HepG2 (cell line): Measurements from ENCODE around the gene TSC22D1. TPM values are rescaled to one million over a fixed set of nuclear protein-coding genes. Genes with fewer than 3 reads are reported as not detected.
A peak's percentile ranks its signal among the peaks of the same experiment; 100 is the strongest.

ENCODE experiments used
- HMG20A ChIP-seq: IDR thresholded peaks from 2 replicates; pipeline ENCODE4 v1.6.1; 2016; ENCODE audit warnings: borderline replicate concordance
- NAIF1 ChIP-seq: sonication (generic); formaldehyde crosslinking; IDR thresholded peaks from 2 replicates; pipeline ENCODE4 v1.5.0; 2020; ENCODE audit warnings: mild to moderate bottlenecking, missing genetic modification reagents, borderline replicate concordance
- NCOA2 ChIP-seq: sonication (generic); formaldehyde crosslinking; IDR thresholded peaks from 2 replicates; pipeline ENCODE4 v1.8.0; 2022; ENCODE audit warnings: inconsistent platforms
- NFIB ChIP-seq: sonication (generic); formaldehyde crosslinking; IDR thresholded peaks from 2 replicates; pipeline ENCODE4 v1.9.0; 2021; ENCODE audit warnings: missing genetic modification reagents, mild to moderate bottlenecking, borderline replicate concordance
- PHF20 ChIP-seq: sonication (generic); formaldehyde crosslinking; IDR thresholded peaks from 2 replicates; pipeline ENCODE4 v1.5.0; 2020; ENCODE audit warnings: mild to moderate bottlenecking, missing genetic modification reagents
- SAP130 ChIP-seq: IDR thresholded peaks from 2 replicates; pipeline ENCODE4 v1.6.1; 2016; ENCODE audit warnings: low read depth
- SIN3A ChIP-seq: IDR thresholded peaks from 2 replicates; pipeline ENCODE4 v1.6.1; 2011; ENCODE audit warnings: low read depth, mild to moderate bottlenecking, control low read depth, low read length, borderline replicate concordance
- ZC3H4 ChIP-seq: sonication (generic); formaldehyde crosslinking; IDR thresholded peaks from 2 replicates; pipeline ENCODE4 v1.4.0; 2020; ENCODE audit warnings: missing genetic modification reagents, borderline replicate concordance
- ZNF224 ChIP-seq: sonication (generic); formaldehyde crosslinking; IDR thresholded peaks from 2 replicates; pipeline ENCODE4 v1.5.0; 2020; ENCODE audit warnings: mild to moderate bottlenecking, missing genetic modification reagents
- ZNF264 ChIP-seq: sonication (generic); formaldehyde crosslinking; IDR thresholded peaks from 2 replicates; pipeline ENCODE4 v1.4.0; 2020; ENCODE audit warnings: missing genetic modification reagents
- ZNF598 ChIP-seq: sonication (generic); formaldehyde crosslinking; IDR thresholded peaks from 2 replicates; pipeline ENCODE4 v1.5.1; 2020; ENCODE audit warnings: mild to moderate bottlenecking, missing genetic modification reagents, borderline replicate concordance
- ZNF607 ChIP-seq: sonication (generic); formaldehyde crosslinking; IDR thresholded peaks from 2 replicates; pipeline ENCODE4 v1.5.1; 2020; ENCODE audit warnings: missing genetic modification reagents, mild to moderate bottlenecking, borderline replicate concordance
- ZNF737 ChIP-seq: sonication (generic); formaldehyde crosslinking; IDR thresholded peaks from 2 replicates; pipeline ENCODE4 v1.5.0; 2020; ENCODE audit warnings: missing genetic modification reagents, mild to moderate bottlenecking, borderline replicate concordance
- ZSCAN21 ChIP-seq: sonication (generic); formaldehyde crosslinking; IDR thresholded peaks from 2 replicates; pipeline ENCODE4 v1.8.0; 2022; ENCODE audit warnings: mild to moderate bottlenecking, missing genetic modification reagents, moderate library complexity, borderline replicate concordance
- polyA plus RNA-seq, 8 experiments: library from polyadenylated mRNA; depleted of rRNA in 3 of 8; stranded (reverse) in 7 of 8; unstranded in 1 of 8; fragments of >200 nt; fragmentation: Illumina TruSeq in 4 of 8; extraction: Trizol in 4 of 8; gene quantifications; 2 replicates each; pipeline versions ENCODE4 v1.2.1 to v1.2.3, GENCODE V29; 2011 to 2016; ENCODE audit warnings: low read depth in 4 of 8, missing spikeins in 1 of 8, mixed read lengths in 1 of 8; ENCODE audit not compliant: insufficient read depth in 1 of 8
- total RNA-seq, 5 experiments: library from RNA; depleted of rRNA; stranded (reverse); fragments of >200 nt; fragmentation: Illumina TruSeq; extraction: Trizol; gene quantifications; 2 replicates each; pipeline ENCODE4 v1.2.3, GENCODE V29; 2016; ENCODE audit warnings: low read depth in 1 of 5
- TF ChIP-seq, protein P1 (sequence below): sonication (generic); formaldehyde crosslinking; IDR thresholded peaks from 2 replicates; pipeline ENCODE4 v1.4.0; 2020; ENCODE audit warnings: missing genetic modification reagents, borderline replicate concordance
- TF ChIP-seq, protein P2 (sequence below): sonication (generic); formaldehyde crosslinking; IDR thresholded peaks from 2 replicates; pipeline ENCODE4 v1.8.0; 2022; ENCODE audit warnings: missing genetic modification reagents, mild to moderate bottlenecking, inconsistent platforms, borderline replicate concordance
- TF ChIP-seq, protein P3 (sequence below): sonication (generic); formaldehyde crosslinking; IDR thresholded peaks from 2 replicates; pipeline ENCODE4 v1.5.0; 2020; ENCODE audit warnings: missing genetic modification reagents
- TF ChIP-seq, protein P4 (sequence below): sonication (generic); formaldehyde crosslinking; IDR thresholded peaks from 2 replicates; pipeline ENCODE4 v1.4.0; 2020; ENCODE audit warnings: missing genetic modification reagents
- TF ChIP-seq, protein P5 (sequence below): sonication (generic); formaldehyde crosslinking; IDR thresholded peaks from 2 replicates; pipeline ENCODE4 v1.9.0; 2022; ENCODE audit warnings: missing genetic modification reagents, mild to moderate bottlenecking, borderline replicate concordance
- TF ChIP-seq, protein P6 (sequence below): fragments of 450-650 bp; IDR thresholded peaks from 2 replicates; pipeline ENCODE4 v1.6.1; 2017; ENCODE audit warnings: mild to moderate bottlenecking

TSC22D1 gene
- total and polyA plus RNA-seq, 2 of the 13 experiments (the other 11 are each of a cell fraction or from before 2014, with no cell fraction given), result 18.4 to 35.7 TPM

DNA sequence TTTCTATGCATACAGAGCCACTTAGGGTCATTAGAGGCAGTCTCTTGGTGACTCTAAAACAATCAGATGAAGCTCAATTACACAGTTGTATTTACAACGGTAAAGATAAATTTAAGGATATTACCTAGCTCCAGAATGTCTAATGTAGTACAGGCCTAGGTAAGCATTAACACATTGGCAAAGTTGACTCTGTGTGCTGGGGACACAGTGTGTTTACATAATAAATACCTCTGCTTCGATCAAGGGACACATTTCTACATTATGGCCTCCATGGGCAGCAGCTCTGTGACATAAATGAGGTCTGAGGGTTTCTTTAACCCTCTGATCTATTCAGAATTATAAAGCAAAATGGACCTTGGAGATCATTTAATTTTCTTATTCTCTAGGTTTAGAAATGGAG, 127.8 kb downstream of the TSC22D1 start (continued):
- TF ChIP-seq, protein P1, sequence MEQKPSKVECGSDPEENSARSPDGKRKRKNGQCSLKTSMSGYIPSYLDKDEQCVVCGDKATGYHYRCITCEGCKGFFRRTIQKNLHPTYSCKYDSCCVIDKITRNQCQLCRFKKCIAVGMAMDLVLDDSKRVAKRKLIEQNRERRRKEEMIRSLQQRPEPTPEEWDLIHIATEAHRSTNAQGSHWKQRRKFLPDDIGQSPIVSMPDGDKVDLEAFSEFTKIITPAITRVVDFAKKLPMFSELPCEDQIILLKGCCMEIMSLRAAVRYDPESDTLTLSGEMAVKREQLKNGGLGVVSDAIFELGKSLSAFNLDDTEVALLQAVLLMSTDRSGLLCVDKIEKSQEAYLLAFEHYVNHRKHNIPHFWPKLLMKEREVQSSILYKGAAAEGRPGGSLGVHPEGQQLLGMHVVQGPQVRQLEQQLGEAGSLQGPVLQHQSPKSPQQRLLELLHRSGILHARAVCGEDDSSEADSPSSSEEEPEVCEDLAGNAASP, result peak; percentile 85; the same call in 1 of the 2 replicates
- TF ChIP-seq ZSCAN21 (no peak), ZNF224 (CRISPR knock-in tag) (no peak), ZNF264 (CRISPR knock-in tag) (no peak), ZNF737 (CRISPR knock-in tag) (no peak), ZC3H4 (CRISPR knock-in tag) (no peak), SIN3A (no peak), SAP130 (CRISPR knock-in tag) (peak; percentile 37), NFIB (CRISPR knock-in tag) (no peak), HMG20A (CRISPR knock-in tag) (0 out of 2 replicates have a peak, but pooled peaks have one; percentile 41), PHF20 (CRISPR knock-in tag) (no peak), NAIF1 (no peak), ZNF607 (no peak), ZNF598 (CRISPR knock-in tag) (no peak), NCOA2 (CRISPR knock-in tag) (peak; percentile 48)
- TF ChIP-seq, protein P2, sequence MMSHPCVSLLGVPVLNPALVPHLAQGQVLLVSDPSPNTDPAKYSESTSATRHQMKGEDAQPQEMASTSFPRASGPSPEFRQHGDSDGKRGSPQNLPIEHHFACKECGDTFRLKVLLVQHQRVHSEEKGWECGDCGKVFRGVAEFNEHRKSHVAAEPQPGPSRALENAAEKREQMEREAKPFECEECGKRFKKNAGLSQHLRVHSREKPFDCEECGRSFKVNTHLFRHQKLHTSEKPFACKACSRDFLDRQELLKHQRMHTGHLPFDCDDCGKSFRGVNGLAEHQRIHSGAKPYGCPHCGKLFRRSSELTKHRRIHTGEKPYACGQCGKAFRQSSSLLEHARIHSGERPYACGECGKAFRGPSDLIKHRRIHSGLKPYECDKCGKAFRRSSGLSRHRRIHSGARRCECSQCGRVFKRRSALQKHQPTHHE, result no peak
- TF ChIP-seq, protein P3, sequence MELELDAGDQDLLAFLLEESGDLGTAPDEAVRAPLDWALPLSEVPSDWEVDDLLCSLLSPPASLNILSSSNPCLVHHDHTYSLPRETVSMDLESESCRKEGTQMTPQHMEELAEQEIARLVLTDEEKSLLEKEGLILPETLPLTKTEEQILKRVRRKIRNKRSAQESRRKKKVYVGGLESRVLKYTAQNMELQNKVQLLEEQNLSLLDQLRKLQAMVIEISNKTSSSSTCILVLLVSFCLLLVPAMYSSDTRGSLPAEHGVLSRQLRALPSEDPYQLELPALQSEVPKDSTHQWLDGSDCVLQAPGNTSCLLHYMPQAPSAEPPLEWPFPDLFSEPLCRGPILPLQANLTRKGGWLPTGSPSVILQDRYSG (CRISPR knock-in tag), result no peak
- TF ChIP-seq, protein P4, sequence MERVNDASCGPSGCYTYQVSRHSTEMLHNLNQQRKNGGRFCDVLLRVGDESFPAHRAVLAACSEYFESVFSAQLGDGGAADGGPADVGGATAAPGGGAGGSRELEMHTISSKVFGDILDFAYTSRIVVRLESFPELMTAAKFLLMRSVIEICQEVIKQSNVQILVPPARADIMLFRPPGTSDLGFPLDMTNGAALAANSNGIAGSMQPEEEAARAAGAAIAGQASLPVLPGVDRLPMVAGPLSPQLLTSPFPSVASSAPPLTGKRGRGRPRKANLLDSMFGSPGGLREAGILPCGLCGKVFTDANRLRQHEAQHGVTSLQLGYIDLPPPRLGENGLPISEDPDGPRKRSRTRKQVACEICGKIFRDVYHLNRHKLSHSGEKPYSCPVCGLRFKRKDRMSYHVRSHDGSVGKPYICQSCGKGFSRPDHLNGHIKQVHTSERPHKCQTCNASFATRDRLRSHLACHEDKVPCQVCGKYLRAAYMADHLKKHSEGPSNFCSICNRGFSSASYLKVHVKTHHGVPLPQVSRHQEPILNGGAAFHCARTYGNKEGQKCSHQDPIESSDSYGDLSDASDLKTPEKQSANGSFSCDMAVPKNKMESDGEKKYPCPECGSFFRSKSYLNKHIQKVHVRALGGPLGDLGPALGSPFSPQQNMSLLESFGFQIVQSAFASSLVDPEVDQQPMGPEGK (CRISPR knock-in tag), result 0 out of 2 replicates have a peak, but pooled peaks have one; percentile 20
- TF ChIP-seq, protein P5, sequence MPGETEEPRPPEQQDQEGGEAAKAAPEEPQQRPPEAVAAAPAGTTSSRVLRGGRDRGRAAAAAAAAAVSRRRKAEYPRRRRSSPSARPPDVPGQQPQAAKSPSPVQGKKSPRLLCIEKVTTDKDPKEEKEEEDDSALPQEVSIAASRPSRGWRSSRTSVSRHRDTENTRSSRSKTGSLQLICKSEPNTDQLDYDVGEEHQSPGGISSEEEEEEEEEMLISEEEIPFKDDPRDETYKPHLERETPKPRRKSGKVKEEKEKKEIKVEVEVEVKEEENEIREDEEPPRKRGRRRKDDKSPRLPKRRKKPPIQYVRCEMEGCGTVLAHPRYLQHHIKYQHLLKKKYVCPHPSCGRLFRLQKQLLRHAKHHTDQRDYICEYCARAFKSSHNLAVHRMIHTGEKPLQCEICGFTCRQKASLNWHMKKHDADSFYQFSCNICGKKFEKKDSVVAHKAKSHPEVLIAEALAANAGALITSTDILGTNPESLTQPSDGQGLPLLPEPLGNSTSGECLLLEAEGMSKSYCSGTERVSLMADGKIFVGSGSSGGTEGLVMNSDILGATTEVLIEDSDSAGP (CRISPR knock-in tag), result no peak
- TF ChIP-seq, protein P6, sequence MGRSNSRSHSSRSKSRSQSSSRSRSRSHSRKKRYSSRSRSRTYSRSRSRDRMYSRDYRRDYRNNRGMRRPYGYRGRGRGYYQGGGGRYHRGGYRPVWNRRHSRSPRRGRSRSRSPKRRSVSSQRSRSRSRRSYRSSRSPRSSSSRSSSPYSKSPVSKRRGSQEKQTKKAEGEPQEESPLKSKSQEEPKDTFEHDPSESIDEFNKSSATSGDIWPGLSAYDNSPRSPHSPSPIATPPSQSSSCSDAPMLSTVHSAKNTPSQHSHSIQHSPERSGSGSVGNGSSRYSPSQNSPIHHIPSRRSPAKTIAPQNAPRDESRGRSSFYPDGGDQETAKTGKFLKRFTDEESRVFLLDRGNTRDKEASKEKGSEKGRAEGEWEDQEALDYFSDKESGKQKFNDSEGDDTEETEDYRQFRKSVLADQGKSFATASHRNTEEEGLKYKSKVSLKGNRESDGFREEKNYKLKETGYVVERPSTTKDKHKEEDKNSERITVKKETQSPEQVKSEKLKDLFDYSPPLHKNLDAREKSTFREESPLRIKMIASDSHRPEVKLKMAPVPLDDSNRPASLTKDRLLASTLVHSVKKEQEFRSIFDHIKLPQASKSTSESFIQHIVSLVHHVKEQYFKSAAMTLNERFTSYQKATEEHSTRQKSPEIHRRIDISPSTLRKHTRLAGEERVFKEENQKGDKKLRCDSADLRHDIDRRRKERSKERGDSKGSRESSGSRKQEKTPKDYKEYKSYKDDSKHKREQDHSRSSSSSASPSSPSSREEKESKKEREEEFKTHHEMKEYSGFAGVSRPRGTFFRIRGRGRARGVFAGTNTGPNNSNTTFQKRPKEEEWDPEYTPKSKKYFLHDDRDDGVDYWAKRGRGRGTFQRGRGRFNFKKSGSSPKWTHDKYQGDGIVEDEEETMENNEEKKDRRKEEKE, result no peak
